SK-N-SH (cell line): ENCODE measurements around the gene INTS1. TPM values are rescaled to one million over a fixed set of nuclear protein-coding genes. Genes with fewer than 3 reads are reported as not detected.
A peak's percentile ranks its signal among the peaks of the same experiment; 100 is the strongest.

Experiments
- CTCF ChIA-PET: fragments of 300-600, 350-600 bp; formaldehyde crosslinking; extraction: SDS; loops from one replicate; lab custom pipeline; 2021; lab: Yijun Ruan, JAX
- POLR2A ChIA-PET: fragments of 350-600 bp; sonication (Branson Sonifier 250); formaldehyde crosslinking; extraction: SDS; loops from one replicate; lab custom pipeline; 2020; ENCODE audit warnings: antibody characterized with exemption, inconsistent platforms; lab: Yijun Ruan, JAX
- DNase-seq: peaks from one replicate; pipeline ENCODE4 v3.0.0; 2012
- H2AFZ ChIP-seq: fragments of 200-600 bp; sonication (generic); 2 replicates; pipeline ENCODE4 v1.8.1; 2016; ENCODE audit warnings: antibody characterized with exemption, mild to moderate bottlenecking, low read depth
- H3F3A ChIP-seq: fragments of 200-600 bp; sonication (generic); replicated peaks from 2 replicates; pipeline ENCODE3; 2016; ENCODE audit warnings: antibody characterized with exemption, mild to moderate bottlenecking; ENCODE audit not compliant: insufficient read depth
- H3K27ac ChIP-seq, 2 experiments: fragments of 200-500 bp in 1 of 2; fragments of 200-600 bp in 1 of 2; sonication (Bioruptor generic) in 1 of 2; sonication (generic), shearing (Covaris generic) in 1 of 2; 2 replicates each; pipeline versions ENCODE4 v1.5.1 to v1.6.1; 2014 to 2016; ENCODE audit warnings: low read depth in 2 of 2, inconsistent platforms in 1 of 2, low read length in 1 of 2, mild to moderate bottlenecking in 1 of 2, mixed read lengths in 1 of 2
- H3K27me3 ChIP-seq: fragments of 200-600 bp; sonication (generic), shearing (Covaris generic); 2 replicates; pipeline ENCODE4 v1.6.1; 2016; ENCODE audit warnings: mixed run types; ENCODE audit not compliant: insufficient read depth
- H3K36me3 ChIP-seq, 2 experiments: fragments of 200-500 bp in 1 of 2; fragments of 200-600 bp in 1 of 2; sonication (Bioruptor generic) in 1 of 2; sonication (generic) in 1 of 2; replicated peaks in 1 of 2; 2 replicates each; pipeline versions ENCODE3 to v1.5.1; 2014 to 2016; ENCODE audit warnings: low read length in 1 of 2, mild to moderate bottlenecking in 1 of 2; ENCODE audit not compliant: insufficient read depth in 2 of 2, control insufficient read depth in 1 of 2
- H3K4me1 ChIP-seq, 2 experiments: fragments of 200-500 bp in 1 of 2; fragments of 200-600 bp in 1 of 2; sonication (Bioruptor generic) in 1 of 2; sonication (generic), shearing (Covaris generic) in 1 of 2; 2 replicates each; pipeline versions ENCODE4 v1.5.1 to v1.6.1; 2014 to 2016; ENCODE audit warnings: low read depth in 1 of 2, low read length in 1 of 2, mixed run types in 1 of 2; ENCODE audit not compliant: insufficient read depth in 2 of 2, control insufficient read depth in 1 of 2
- H3K4me2 ChIP-seq: fragments of 200-600 bp; sonication (generic), shearing (Covaris generic); 2 replicates; pipeline ENCODE4 v1.6.1; 2017; ENCODE audit warnings: mixed run types
- H3K4me3 ChIP-seq, 2 experiments: fragments of 200-500 bp in 1 of 2; fragments of 200-600 bp in 1 of 2; sonication (Bioruptor generic) in 1 of 2; sonication (generic), shearing (Covaris generic) in 1 of 2; 2 replicates each; pipeline versions ENCODE4 v1.5.1 to v1.8.1; 2014 to 2016; ENCODE audit warnings: low read depth in 2 of 2, inconsistent platforms in 1 of 2, low read length in 1 of 2, mild to moderate bottlenecking in 1 of 2, mixed read lengths in 1 of 2, moderate library complexity in 1 of 2
- H3K79me2 ChIP-seq: fragments of 200-600 bp; sonication (generic); 2 replicates; pipeline ENCODE4 v1.8.1; 2017; ENCODE audit warnings: mild to moderate bottlenecking; ENCODE audit not compliant: insufficient read depth
- H3K9ac ChIP-seq: fragments of 200-600 bp; sonication (generic); 2 replicates; pipeline ENCODE4 v1.6.1; 2017; ENCODE audit warnings: mixed run types
- H3K9me2 ChIP-seq: fragments of 200-600 bp; sonication (generic); 2 replicates; pipeline ENCODE4 v1.6.1; 2017; ENCODE audit warnings: mixed run types
- H3K9me3 ChIP-seq: fragments of 200-600 bp; sonication (generic); 2 replicates; pipeline ENCODE4 v1.6.1; 2017; ENCODE audit warnings: mixed run types, mild to moderate bottlenecking, moderate library complexity
- H4K20me1 ChIP-seq: fragments of 200-600 bp; sonication (generic); 2 replicates; pipeline ENCODE4 v1.6.1; 2017; ENCODE audit warnings: mild to moderate bottlenecking, mixed run types; ENCODE audit not compliant: insufficient read depth
- CHD2 ChIP-seq: fragments of 150-350 bp; IDR thresholded peaks from 2 replicates; pipeline ENCODE4 v1.6.1; 2018; ENCODE audit warnings: low read length; ENCODE audit not compliant: partially characterized antibody
- CTCF ChIP-seq: fragments of 200-600 bp; sonication (generic); IDR thresholded peaks from 2 replicates; pipeline ENCODE4 v1.6.1; 2017; ENCODE audit warnings: antibody characterized with exemption, mild to moderate bottlenecking, moderate library complexity
- EP300 ChIP-seq, 2 experiments: IDR thresholded peaks; 2 replicates each; pipeline versions ENCODE4 v1.4.0 to v1.6.1; 2012; ENCODE audit warnings: borderline replicate concordance in 1 of 2, low read depth in 1 of 2, low read length in 1 of 2
- FOXJ3 ChIP-seq: sonication (generic); formaldehyde crosslinking; IDR thresholded peaks from 2 replicates; pipeline ENCODE4 v1.5.1; 2020; ENCODE audit warnings: mild to moderate bottlenecking, missing genetic modification reagents
- FOXM1 ChIP-seq: IDR thresholded peaks from 2 replicates; pipeline ENCODE4 v1.4.0; 2012; ENCODE audit warnings: low read depth, mild to moderate bottlenecking
- GATA2 ChIP-seq: sonication (generic); formaldehyde crosslinking; IDR thresholded peaks from 2 replicates; pipeline ENCODE4 v1.5.0; 2020; ENCODE audit warnings: mild to moderate bottlenecking, missing genetic modification reagents
- JUND ChIP-seq: IDR thresholded peaks from 2 replicates; pipeline ENCODE4 v1.4.0; 2012
- MEF2A ChIP-seq: IDR thresholded peaks from 2 replicates; pipeline ENCODE4 v1.4.0; 2012; ENCODE audit warnings: low read depth, borderline replicate concordance
- MXI1 ChIP-seq: IDR thresholded peaks from 2 replicates; pipeline ENCODE4 v1.6.1; 2012; ENCODE audit warnings: mild to moderate bottlenecking, low read depth, low read length, improper control_type of control experiment
- NRF1 ChIP-seq: IDR thresholded peaks from 2 replicates; pipeline ENCODE4 v1.6.1; 2012; ENCODE audit warnings: low read depth, mild to moderate bottlenecking, low read length
- RAD21 ChIP-seq: IDR thresholded peaks from 2 replicates; pipeline ENCODE4 v1.6.1; 2012; ENCODE audit warnings: mild to moderate bottlenecking, low read length
- RFX5 ChIP-seq: IDR thresholded peaks from 2 replicates; pipeline ENCODE4 v1.6.1; 2012; ENCODE audit warnings: mild to moderate bottlenecking, improper control_type of control experiment, low read length
- RXRA ChIP-seq: IDR thresholded peaks from 2 replicates; pipeline ENCODE4 v1.4.0; 2012; ENCODE audit warnings: low read depth, mild to moderate bottlenecking, borderline replicate concordance
- SMC3 ChIP-seq: IDR thresholded peaks from 2 replicates; pipeline ENCODE4 v1.6.1; 2012; ENCODE audit warnings: low read depth, low read length, improper control_type of control experiment
- TCF12 ChIP-seq: IDR thresholded peaks from 2 replicates; pipeline ENCODE4 v1.4.0; 2012
- USF2 ChIP-seq: fragments of 150-350 bp; IDR thresholded peaks from 2 replicates; pipeline ENCODE4 v1.6.1; 2017; ENCODE audit warnings: antibody characterized with exemption, low read length, low read depth, borderline replicate concordance
- YY1 ChIP-seq: IDR thresholded peaks from 2 replicates; pipeline ENCODE4 v1.4.0; 2012; ENCODE audit warnings: low read depth, mild to moderate bottlenecking
- WGBS: methylation state at CpG from one replicate; pipeline ENCODE4 v1.1.6; 2017; ENCODE audit warnings: low lambda C conversion rate; 5-methylcytosine and 5-hydroxymethylcytosine counted together
- polyA plus RNA-seq, 3 experiments: library from polyadenylated mRNA; depleted of rRNA; stranded (reverse); fragments of >200 nt; gene quantifications; 2 replicates each; pipeline ENCODE4 v1.2.3, GENCODE V29; 2012
- TF ChIP-seq, protein P1 (sequence below): IDR thresholded peaks from 2 replicates; pipeline ENCODE4 v1.4.0; 2012; ENCODE audit warnings: low read depth, borderline replicate concordance
- TF ChIP-seq, protein P2 (sequence below): fragments of 150-350 bp; IDR thresholded peaks from 2 replicates; pipeline ENCODE4 v1.6.1; 2016; ENCODE audit warnings: mild to moderate bottlenecking, low read depth, low read length
- TF ChIP-seq, protein P3 (sequence below): IDR thresholded peaks from 2 replicates; pipeline ENCODE4 v1.4.0; 2012; ENCODE audit warnings: low read depth

INTS1 gene
- polyA plus RNA-seq, 1 of the 3 experiments (the other 2 are of a cell fraction), result 48.1 TPM

- TF ChIP-seq, protein P1, sequence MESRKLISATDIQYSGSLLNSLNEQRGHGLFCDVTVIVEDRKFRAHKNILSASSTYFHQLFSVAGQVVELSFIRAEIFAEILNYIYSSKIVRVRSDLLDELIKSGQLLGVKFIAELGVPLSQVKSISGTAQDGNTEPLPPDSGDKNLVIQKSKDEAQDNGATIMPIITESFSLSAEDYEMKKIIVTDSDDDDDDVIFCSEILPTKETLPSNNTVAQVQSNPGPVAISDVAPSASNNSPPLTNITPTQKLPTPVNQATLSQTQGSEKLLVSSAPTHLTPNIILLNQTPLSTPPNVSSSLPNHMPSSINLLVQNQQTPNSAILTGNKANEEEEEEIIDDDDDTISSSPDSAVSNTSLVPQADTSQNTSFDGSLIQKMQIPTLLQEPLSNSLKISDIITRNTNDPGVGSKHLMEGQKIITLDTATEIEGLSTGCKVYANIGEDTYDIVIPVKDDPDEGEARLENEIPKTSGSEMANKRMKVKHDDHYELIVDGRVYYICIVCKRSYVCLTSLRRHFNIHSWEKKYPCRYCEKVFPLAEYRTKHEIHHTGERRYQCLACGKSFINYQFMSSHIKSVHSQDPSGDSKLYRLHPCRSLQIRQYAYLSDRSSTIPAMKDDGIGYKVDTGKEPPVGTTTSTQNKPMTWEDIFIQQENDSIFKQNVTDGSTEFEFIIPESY, result no peak
- TF ChIP-seq JUND (no peak), RFX5 (no peak)
- TF ChIP-seq, protein P2, sequence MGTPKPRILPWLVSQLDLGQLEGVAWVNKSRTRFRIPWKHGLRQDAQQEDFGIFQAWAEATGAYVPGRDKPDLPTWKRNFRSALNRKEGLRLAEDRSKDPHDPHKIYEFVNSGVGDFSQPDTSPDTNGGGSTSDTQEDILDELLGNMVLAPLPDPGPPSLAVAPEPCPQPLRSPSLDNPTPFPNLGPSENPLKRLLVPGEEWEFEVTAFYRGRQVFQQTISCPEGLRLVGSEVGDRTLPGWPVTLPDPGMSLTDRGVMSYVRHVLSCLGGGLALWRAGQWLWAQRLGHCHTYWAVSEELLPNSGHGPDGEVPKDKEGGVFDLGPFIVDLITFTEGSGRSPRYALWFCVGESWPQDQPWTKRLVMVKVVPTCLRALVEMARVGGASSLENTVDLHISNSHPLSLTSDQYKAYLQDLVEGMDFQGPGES, result no peak
Observed at GRCh38 chr7:1533255-1533546, 29.0 kb upstream of the INTS1 start (continued).

DNA sequence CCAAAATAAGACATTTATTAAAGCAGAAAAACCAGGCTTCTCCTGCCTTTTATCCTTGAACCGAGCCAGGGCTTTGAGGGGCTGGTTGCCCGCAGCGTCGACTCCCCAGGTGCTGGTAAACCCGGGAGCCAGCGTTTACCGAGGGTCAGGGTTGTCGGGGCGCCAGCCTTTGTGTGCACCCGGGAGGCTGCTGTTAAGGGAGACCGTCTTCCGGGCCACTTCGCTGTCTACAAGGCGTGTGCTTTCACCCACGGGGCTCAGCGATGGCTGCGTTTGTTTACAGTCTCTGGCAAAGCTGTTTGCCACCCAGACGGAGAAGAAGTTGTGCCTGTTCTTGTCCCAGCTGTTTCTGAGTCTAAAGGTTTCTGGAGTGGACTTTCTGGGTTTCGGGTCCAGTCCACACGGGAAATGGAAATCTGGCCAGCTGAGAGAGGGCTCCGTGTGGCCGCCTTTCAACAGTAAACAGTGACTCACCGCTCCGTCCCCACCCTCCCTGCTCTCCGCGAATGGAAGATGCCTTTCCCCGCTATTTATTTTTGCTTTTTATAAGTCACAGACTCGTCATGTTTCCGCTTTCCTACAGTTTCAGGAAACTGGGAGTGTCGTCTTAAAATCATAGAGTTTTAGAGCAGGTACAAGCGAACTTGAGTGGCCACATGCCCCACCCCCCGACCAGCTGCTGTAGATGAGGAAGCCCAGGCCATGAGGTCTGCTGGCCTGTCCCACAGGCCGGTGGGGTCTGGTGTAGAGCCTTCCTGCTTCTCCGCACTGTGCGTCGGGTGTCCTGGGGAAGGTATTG is 28.5 kb upstream of the INTS1 start:
- DNase-seq, result no peak
- Histone ChIP-seq H3K9ac (peak overlapping the region; percentile 62; the same call in 1 of the 2 replicates), H4K20me1 (peaks cover 13% of the 10 kb centered on the region; the same call in 1 of the 2 replicates), H3K4me2 (peak overlapping the region; percentile 92), H3K4me1 (peaks cover 39 to 44% of the 10 kb centered on the region in 2 experiments; a peak in 3 of 4 replicates), H3K9me3 (no peaks in the 10 kb centered on the region), H2AFZ (no peak overlapping the region), H3K36me3 (no peaks in the 10 kb centered on the region), H3K4me3 (peak overlapping the region; percentile 55 to 66; a peak in 3 of 4 replicates), H3F3A (peaks cover 37% of the 10 kb centered on the region), H3K27me3 (no peaks in the 10 kb centered on the region), H3K79me2 (peaks cover 65% of the 10 kb centered on the region), H3K9me2 (no peaks in the 10 kb centered on the region), H3K27ac (peak overlapping the region; percentile 36 to 97)
- ChIA-PET CTCF (interaction anchor here (1.1 kb wide), 1 partner anchor 58 kb away, joined by 3 read pairs; no protein-coding TSS in a partner anchor), POLR2A (no interaction called here)
- 38% methylated on average over 36 of the region's 36 CpGs for WGBS
- TF ChIP-seq FOXJ3 (CRISPR knock-in tag) (no peak), RAD21 (no peak), CHD2 (no peak), USF2 (no peak), RFX5 (no peak), MEF2A (no peak; the same call in 1 of the 2 replicates), FOXM1 (peak; percentile 87), CTCF (no peak), TCF12 (peak; percentile 65), GATA2 (CRISPR knock-in tag) (no peak), RXRA (no peak), NRF1 (no peak), MXI1 (no peak), EP300 (IDR thresholded peaks at IDR 0.05; ENCODE audit: borderline replicate concordance in 1 of 2, low read depth in 1 of 2, low read length in 1 of 2) (peak in 1 of 2 experiments; percentile 35; a peak in 1 of 4 replicates), SMC3 (no peak), YY1 (no peak), JUND (no peak; the same call in 1 of the 2 replicates)
- TF ChIP-seq, protein P3, sequence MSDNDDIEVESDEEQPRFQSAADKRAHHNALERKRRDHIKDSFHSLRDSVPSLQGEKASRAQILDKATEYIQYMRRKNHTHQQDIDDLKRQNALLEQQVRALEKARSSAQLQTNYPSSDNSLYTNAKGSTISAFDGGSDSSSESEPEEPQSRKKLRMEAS, result peak; percentile 92
- TF ChIP-seq, protein P1, result 0 out of 2 replicates have a peak, but pooled peaks have one; percentile 27
- TF ChIP-seq, protein P2, result no peak
